SKM-1 (cell line): ENCODE data around the gene LRP1.

Experiments
- DNase-seq: peaks from one replicate; lab custom pipeline; 2025; ENCODE audit not compliant: unreplicated experiment; lab: John Stamatoyannopoulos, UW

Gene LRP1

GRCh38 chr12:57170927-57171326, 42.6 kb downstream of the LRP1 start:
- no peak for DNase-seq

GRCh38 chr12:57171668-57172067, 43.4 kb downstream of the LRP1 start:
- DNase-seq, result no peak

GRCh38 chr12:57173089-57173488, 44.8 kb downstream of the LRP1 start:
- DNase-seq, result no peak

- DNase-seq, result no peak
Measured at GRCh38 chr12:57173683-57174082, 45.4 kb downstream of the LRP1 start.

GRCh38 chr12:57175428-57176138, 47.3 kb downstream of the LRP1 start:
- DNase-seq, result peak; percentile 8

- DNase-seq, result no peak
Measured at GRCh38 chr12:57176139-57176477, 47.8 kb downstream of the LRP1 start.

GRCh38 chr12:57176846-57177245, 48.6 kb downstream of the LRP1 start:
- no peak for DNase-seq

GRCh38 chr12:57177354-57177753, 49.1 kb downstream of the LRP1 start:
- no peak for DNase-seq

- DNase-seq, result no peak
Measured at GRCh38 chr12:57178213-57178612, 49.9 kb downstream of the LRP1 start.

- no peak for DNase-seq
Measured at GRCh38 chr12:57179331-57180086, 51.2 kb downstream of the LRP1 start.

GRCh38 chr12:57180321-57180989, 52.2 kb downstream of the LRP1 start:
- DNase-seq, result no peak

- DNase-seq, result no peak
Measured at GRCh38 chr12:57181072-57181471, 52.8 kb downstream of the LRP1 start.

GRCh38 chr12:57181561-57182155, 53.4 kb downstream of the LRP1 start:
- DNase-seq, result no peak

- no peak for DNase-seq
Measured at GRCh38 chr12:57182918-57183575, 54.8 kb downstream of the LRP1 start.

- no peak for DNase-seq
Measured at GRCh38 chr12:57183939-57184725, 55.8 kb downstream of the LRP1 start.

GRCh38 chr12:57185403-57185802, 57.1 kb downstream of the LRP1 start:
- no peak for DNase-seq

GRCh38 chr12:57185906-57186508, 57.7 kb downstream of the LRP1 start:
- DNase-seq, result no peak

- no peak for DNase-seq
Measured at GRCh38 chr12:57187222-57188089, 59.2 kb downstream of the LRP1 start.

- DNase-seq, result no peak
Measured at GRCh38 chr12:57188090-57188425, 59.8 kb downstream of the LRP1 start.
